HG02571 (cell line): Measurements from ENCODE around the gene OVCH1.
"Not testable (repeated sequence)": the region's sequence is repeated elsewhere in the genome, so short reads cannot be mapped to it uniquely, and the experiment has no call there.

ENCODE experiments used
- ATAC-seq: cut with Tn5 transposase; IDR thresholded peaks from one replicate; pipeline ENCODE4 v1.9.1; 2021; ENCODE audit warnings: mild to moderate bottlenecking, moderate library complexity; ENCODE audit not compliant: unreplicated experiment

OVCH1 gene

GRCh38 chr12:29508949-29509348 is 11.5 kb upstream of the OVCH1 start:
- ATAC-seq, result no peak

GRCh38 chr12:29505122-29505521 is 7.6 kb upstream of the OVCH1 start:
- no peak for ATAC-seq

GRCh38 chr12:29503283-29503682 is 5.8 kb upstream of the OVCH1 start:
- ATAC-seq, result no peak

GRCh38 chr12:29499235-29499634 is 1.7 kb upstream of the OVCH1 start:
- ATAC-seq, result no peak

GRCh38 chr12:29492891-29493290 is 4.6 kb downstream of the OVCH1 start:
- no peak for ATAC-seq

- no peak for ATAC-seq
Observed at GRCh38 chr12:29486972-29487371, 10.5 kb downstream of the OVCH1 start.

GRCh38 chr12:29463198-29463597 is 34.3 kb downstream of the OVCH1 start:
- no peak for ATAC-seq

GRCh38 chr12:29460082-29460481 is 37.4 kb downstream of the OVCH1 start:
- no peak for ATAC-seq

GRCh38 chr12:29455087-29455486 is 42.4 kb downstream of the OVCH1 start:
- no peak for ATAC-seq

- ATAC-seq, result no peak
Observed at GRCh38 chr12:29451888-29452287, 45.6 kb downstream of the OVCH1 start.

- ATAC-seq, result no peak
Observed at GRCh38 chr12:29448157-29448556, 49.3 kb downstream of the OVCH1 start.

- no peak for ATAC-seq
Observed at GRCh38 chr12:29447285-29447975, 50.1 kb downstream of the OVCH1 start.

GRCh38 chr12:29439506-29439905 is 58.0 kb downstream of the OVCH1 start:
- ATAC-seq, result no peak

GRCh38 chr12:29438752-29439408 is 58.6 kb downstream of the OVCH1 start:
- no peak for ATAC-seq

GRCh38 chr12:29437575-29437974 is 59.9 kb downstream of the OVCH1 start:
- ATAC-seq, result no peak

- ATAC-seq, result not testable (repeated sequence)
Observed at GRCh38 chr12:29436815-29437214, 60.7 kb downstream of the OVCH1 start.

- no peak for ATAC-seq
Observed at GRCh38 chr12:29431513-29431912, 66.0 kb downstream of the OVCH1 start.

- no peak for ATAC-seq
Observed at GRCh38 chr12:29430716-29431044, 66.8 kb downstream of the OVCH1 start.

- ATAC-seq, result no peak
Observed at GRCh38 chr12:29429999-29430715, 67.3 kb downstream of the OVCH1 start.

- no peak for ATAC-seq
Observed at GRCh38 chr12:29428633-29429032, 68.9 kb downstream of the OVCH1 start.

GRCh38 chr12:29427964-29428363 is 69.5 kb downstream of the OVCH1 start:
- ATAC-seq, result peak; percentile 98

GRCh38 chr12:29426498-29426897 is 71.0 kb downstream of the OVCH1 start:
- no peak for ATAC-seq
